GM18511 (cell line): Measurements from ENCODE around the gene FKBP14.
A peak's percentile ranks its signal among the peaks of the same experiment; 100 is the strongest.

Experiments used
- ATAC-seq: cut with Tn5 transposase; IDR thresholded peaks from one replicate; pipeline ENCODE4 v1.9.1; 2021; ENCODE audit warnings: mild to moderate bottlenecking, moderate library complexity; ENCODE audit not compliant: unreplicated experiment

FKBP14 gene

GRCh38 chr7:30026229-30027064, at the start of gene FKBP14:
Gene FKBP14 (minus strand): TSS chr7:30026702. CDS start chr7:30026508, 194 bp downstream.
- ATAC-seq = peak; percentile 76

GRCh38 chr7:30074422-30075030, 48.0 kb upstream of the FKBP14 start:
- no peak for ATAC-seq

DNA sequence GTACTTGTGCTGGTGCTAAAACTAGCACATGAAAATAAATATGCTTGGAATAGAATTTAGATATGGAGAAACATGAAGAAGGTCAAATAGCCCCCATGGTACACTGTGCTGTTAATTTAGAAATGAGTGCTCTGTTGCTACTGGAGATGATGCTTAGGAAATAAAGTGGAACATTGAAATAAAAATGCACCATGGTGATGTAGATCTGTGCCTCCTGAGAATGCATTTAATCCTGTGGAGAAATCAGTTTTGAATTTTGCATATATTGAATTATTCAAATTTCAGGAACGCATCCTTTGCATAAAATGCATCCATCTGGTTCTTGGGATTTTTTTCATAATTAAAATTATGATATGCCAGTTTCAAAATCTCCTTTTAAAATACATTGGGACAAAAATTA, 46.2 kb upstream of the FKBP14 start:
- no peak for ATAC-seq

DNA sequence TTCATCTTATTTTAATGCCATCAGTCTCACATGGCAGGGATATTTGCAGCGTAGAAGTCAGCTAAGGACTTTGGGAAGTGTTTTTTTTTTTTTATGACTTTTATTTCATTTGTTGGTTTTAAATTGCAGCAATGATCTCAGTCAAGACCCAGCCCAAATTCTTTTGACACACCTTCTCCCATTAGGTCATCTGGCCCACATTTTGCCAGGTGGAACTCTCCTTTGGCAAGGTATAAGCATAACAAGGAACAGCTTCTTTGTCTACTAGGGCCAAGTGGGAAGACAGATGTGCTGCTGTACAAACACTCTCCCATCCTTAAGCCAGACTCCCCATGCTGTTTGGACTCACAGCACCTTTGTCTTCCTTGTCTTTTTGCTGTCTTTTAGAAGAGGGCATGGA, 43.5 kb upstream of the FKBP14 start:
- no peak for ATAC-seq

GRCh38 chr7:30069096-30069867, 42.8 kb upstream of the FKBP14 start:
- ATAC-seq = no peak

DNA sequence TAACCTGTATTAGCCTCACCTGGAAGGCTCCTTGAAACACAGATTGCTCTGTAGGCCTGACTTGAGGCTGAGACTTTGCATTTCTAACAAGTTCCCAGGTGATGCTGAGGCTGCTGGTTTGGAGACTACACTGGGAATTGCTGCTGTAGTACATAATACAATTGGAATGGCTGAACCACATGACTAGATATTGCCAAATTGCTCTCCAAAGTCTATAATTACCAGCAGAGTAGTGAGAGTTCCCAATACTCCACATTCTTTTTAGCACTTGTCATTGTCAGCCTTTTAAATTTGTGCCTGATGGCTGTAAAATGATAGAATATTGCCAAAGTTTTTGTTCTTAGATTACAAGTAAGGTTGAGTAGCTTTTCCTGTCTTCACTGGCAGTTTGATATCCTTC, 41.6 kb upstream of the FKBP14 start:
- ATAC-seq = no peak

GRCh38 chr7:30066687-30067086, 40.2 kb upstream of the FKBP14 start:
- no peak for ATAC-seq

- no peak for ATAC-seq
These were observed 39.2 kb upstream of the FKBP14 start for GRCh38 chr7:30065746-30066145.

DNA sequence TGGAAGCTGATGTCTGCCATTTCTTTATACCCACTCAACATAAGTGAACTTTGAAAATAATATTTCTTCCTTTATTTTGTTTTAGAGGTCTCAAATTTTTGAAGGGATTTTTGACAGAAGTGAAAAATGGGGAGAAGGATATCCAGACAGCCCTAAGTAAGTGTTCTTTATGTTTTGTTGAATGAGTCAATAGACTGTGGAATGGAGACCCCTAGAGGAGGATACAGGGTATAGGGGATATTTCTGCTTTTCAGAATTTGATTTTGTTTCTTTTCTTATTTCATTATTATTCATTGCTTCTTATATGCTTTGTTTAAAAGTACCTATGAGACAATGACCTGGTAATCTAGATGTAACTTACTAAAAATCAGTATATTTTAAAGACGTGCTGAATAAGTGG, 36.1 kb upstream of the FKBP14 start:
- ATAC-seq = peak; percentile 75

- peak; percentile 82 for ATAC-seq
These were observed 35.3 kb upstream of the FKBP14 start for GRCh38 chr7:30061786-30062185.

GRCh38 chr7:30057741-30058140, 31.2 kb upstream of the FKBP14 start:
- ATAC-seq = no peak

DNA sequence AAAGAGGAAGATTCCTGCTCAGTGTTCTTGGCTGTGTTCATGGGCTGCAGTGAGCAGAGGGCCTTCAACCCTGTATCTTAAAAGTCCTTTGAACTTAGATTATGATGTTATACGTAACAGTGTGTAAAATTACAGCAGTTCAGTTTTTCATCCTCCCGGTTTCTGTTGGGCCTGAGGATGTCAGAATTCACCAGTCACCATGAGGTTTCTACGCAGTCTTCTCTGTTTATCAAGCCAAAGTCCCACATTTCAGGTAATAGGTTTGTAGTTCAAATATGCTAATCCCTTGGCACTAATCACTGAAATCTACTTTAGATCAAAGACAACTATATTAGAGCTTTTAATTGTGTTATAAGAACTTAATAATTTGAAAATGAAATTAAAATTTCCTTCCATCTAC, 26.6 kb upstream of the FKBP14 start:
- ATAC-seq = no peak

- no peak for ATAC-seq
These were observed 22.7 kb upstream of the FKBP14 start for GRCh38 chr7:30049173-30049572.

- ATAC-seq = no peak
These were observed 22.1 kb upstream of the FKBP14 start for GRCh38 chr7:30048582-30048981.

DNA sequence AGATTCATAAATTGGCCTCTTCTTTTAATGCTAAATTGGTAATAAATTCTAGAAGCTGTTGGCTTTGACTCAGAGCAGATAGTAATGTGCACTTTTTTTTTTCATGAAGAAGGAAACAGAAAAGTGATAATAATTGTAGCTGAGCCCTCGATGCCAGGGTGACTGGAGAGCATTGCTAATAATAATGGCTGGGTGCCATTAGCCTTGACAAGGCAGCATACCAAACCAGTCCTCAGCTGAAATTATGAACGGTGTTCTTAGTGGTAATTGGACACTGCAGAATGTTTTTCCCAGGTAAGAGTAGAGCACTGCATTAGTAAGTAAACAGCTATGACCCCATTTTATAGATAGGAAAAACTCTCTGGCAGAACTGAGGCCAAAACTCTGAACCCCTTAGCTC, 20.6 kb upstream of the FKBP14 start:
- ATAC-seq = no peak

DNA sequence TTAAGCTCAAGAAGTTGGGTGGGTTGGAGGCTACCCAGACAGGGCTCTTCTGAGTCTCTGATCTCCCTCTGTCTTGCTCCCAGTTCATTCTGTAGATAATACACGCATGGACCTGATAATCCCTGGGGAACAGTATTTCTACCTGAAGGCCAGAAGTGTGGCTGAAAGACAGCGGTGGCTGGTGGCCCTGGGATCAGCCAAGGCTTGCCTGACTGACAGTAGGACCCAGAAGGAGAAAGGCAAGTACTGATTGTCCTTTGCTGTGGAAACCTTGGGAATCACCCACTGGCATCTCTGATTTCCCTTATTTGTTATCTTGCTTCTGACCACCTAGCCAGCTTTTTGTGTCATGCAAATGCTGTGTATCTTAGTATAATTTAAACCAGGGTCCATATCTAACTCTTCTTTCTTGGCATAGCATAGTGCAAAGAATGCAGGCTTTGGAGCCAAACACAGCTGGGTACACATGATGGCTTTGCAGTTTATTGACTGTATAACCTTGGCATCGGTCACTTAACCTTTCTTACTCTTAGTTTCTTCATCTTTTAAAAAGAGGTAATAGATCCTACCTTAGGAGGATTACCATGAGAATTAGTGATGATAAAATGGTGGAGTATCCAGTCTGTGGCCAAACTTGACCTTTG, 19.7 kb upstream of the FKBP14 start:
- no peak for ATAC-seq

- ATAC-seq = no peak
These were observed 15.2 kb upstream of the FKBP14 start for GRCh38 chr7:30041526-30042269.

DNA sequence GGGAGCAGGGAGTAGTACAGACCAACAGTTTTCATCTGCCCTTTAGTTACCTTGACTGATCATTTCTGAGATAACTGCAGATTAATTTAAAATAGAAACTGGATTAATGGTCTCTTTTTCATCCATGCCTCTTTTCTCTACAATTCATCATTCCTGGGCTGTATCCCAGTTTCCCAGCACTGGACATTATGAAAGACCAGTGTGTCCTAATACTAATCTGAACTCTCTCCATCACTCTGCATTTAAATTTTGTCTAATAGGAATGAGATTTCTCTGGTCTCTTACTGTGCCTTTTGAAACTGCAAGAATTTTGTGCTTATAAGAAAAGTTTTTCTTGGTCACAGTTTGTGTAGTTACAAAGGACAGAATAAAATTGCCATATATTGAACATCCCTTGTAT, 14.4 kb upstream of the FKBP14 start:
- ATAC-seq = no peak

- no peak for ATAC-seq
These were observed 11.9 kb upstream of the FKBP14 start for GRCh38 chr7:30038196-30038980.

DNA sequence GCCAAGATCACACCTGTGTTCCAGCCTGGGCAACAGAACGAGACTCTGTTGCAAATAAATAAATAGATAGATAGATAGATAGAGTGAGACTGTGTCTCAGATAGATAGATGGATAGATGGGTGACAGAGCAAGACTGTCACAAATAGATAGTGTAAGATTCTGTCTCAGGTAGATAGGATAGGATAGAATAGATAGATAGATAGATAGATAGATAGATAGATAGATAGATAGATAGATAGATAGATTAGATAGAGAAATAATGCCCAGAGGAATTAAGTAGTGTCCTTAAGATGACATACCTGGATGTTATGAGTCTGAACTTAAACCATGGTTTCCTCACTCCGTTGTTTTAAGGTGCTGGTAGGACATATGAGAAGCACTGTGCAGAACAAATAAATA, 9.7 kb upstream of the FKBP14 start:
- no peak for ATAC-seq
